PC-9 (cell line): ENCODE results near the gene SMTNL1. TPM values are rescaled to one million over a fixed set of nuclear protein-coding genes. Genes with fewer than 3 reads are reported as not detected.

ENCODE experiments used
- BruUV-seq: library from RNA; stranded (reverse); fragments of 400-500 nt; replicated peaks from 2 replicates; lab custom pipeline; 2021; lab: Mats Ljungman, UMichigan
- CTCF ChIA-PET: fragments of 300-600 bp; sonication (Branson Sonifier 250); formaldehyde crosslinking; loops from one replicate; lab custom pipeline; 2022; ENCODE audit warnings: antibody characterized with exemption; lab: Charles Lee
- POLR2A ChIA-PET: fragments of 300-600 bp; sonication (Branson Sonifier 250); formaldehyde crosslinking; loops from one replicate; lab custom pipeline; 2022; ENCODE audit warnings: antibody characterized with exemption; ENCODE audit not compliant: unreplicated experiment; lab: Charles Lee
- DNase-seq, 2 experiments: peaks; one replicate each; pipeline versions ENCODE4 v3.0.0 to v3.0.0-alpha.2; 2015 to 2022; ENCODE audit warnings: mixed read lengths in 1 of 2
- H2AFZ ChIP-seq: fragments of 200-600 bp; sonication (generic); 2 replicates; pipeline ENCODE4 v1.8.1; 2017; ENCODE audit warnings: antibody characterized with exemption
- H3F3A ChIP-seq: fragments of 200-600 bp; sonication (generic); 2 replicates; pipeline ENCODE4 v1.8.1; 2017; ENCODE audit warnings: antibody characterized with exemption, mild to moderate bottlenecking, low read depth; ENCODE audit not compliant: insufficient read depth
- H3K27ac ChIP-seq: fragments of 200-600 bp; sonication (generic); 2 replicates; pipeline ENCODE4 v1.6.1; 2016; ENCODE audit warnings: mixed run types
- H3K27me3 ChIP-seq: fragments of 200-600 bp; sonication (generic); 2 replicates; pipeline ENCODE4 v1.6.1; 2016; ENCODE audit warnings: low read depth, mixed run types; ENCODE audit not compliant: insufficient read depth
- H3K36me3 ChIP-seq: fragments of 200-600 bp; sonication (generic); 2 replicates; pipeline ENCODE4 v1.6.1; 2016; ENCODE audit warnings: low read depth, mixed run types
- H3K4me1 ChIP-seq: fragments of 200-600 bp; sonication (generic); replicated peaks from 2 replicates; pipeline ENCODE4 v1.6.1; 2016; ENCODE audit warnings: mixed run types; ENCODE audit not compliant: insufficient read depth
- H3K4me2 ChIP-seq: fragments of 200-600 bp; sonication (generic); 2 replicates; pipeline ENCODE4 v1.6.1; 2017; ENCODE audit warnings: mixed run types
- H3K4me3 ChIP-seq: fragments of 200-600 bp; sonication (generic); 2 replicates; pipeline ENCODE4 v1.6.1; 2016; ENCODE audit warnings: mixed run types
- H3K79me2 ChIP-seq: fragments of 200-600 bp; sonication (generic); 2 replicates; pipeline ENCODE4 v1.6.1; 2017; ENCODE audit warnings: low read depth, mixed run types
- H3K9me2 ChIP-seq: fragments of 200-600 bp; sonication (generic); 2 replicates; pipeline ENCODE4 v1.8.1; 2017; ENCODE audit warnings: mild to moderate bottlenecking; ENCODE audit not compliant: insufficient read depth
- H3K9me3 ChIP-seq: fragments of 200-600 bp; sonication (generic); 2 replicates; pipeline ENCODE4 v1.8.1; 2016; ENCODE audit warnings: low read depth; ENCODE audit not compliant: insufficient read depth
- H4K20me1 ChIP-seq: fragments of 200-600 bp; sonication (generic); 2 replicates; pipeline ENCODE4 v1.8.1; 2017; ENCODE audit not compliant: insufficient read depth
- CTCF ChIP-seq: fragments of 200-600 bp; sonication (generic); conservative IDR thresholded peaks from 2 replicates; pipeline ENCODE4 v1.6.1; 2017; ENCODE audit warnings: mixed run types, antibody characterized with exemption, mild to moderate bottlenecking, moderate library complexity
- EZH2 ChIP-seq: fragments of 200-600 bp; sonication (generic); IDR thresholded peaks from 2 replicates; pipeline ENCODE4 v1.8.0; 2017; ENCODE audit warnings: antibody characterized with exemption, low read depth
- intact Hi-C: fragments of 100-400 bp; cut with micrococcal nuclease; formaldehyde crosslinking; loops from one replicate; pipeline ENCODE4 v1.10.0; 2022; ENCODE audit not compliant: unreplicated experiment
- total RNA-seq: library from RNA; stranded (reverse); gene quantifications from 2 replicates; pipeline ENCODE4 v1.2.3, GENCODE V29; 2021

The SMTNL1 gene
- total RNA-seq, 1 experiment from 2014 or later = not detected

- Histone ChIP-seq H3F3A (peaks cover 27% of the 10 kb centered on the region), H3K4me1 (peaks cover 37% of the 10 kb centered on the region), H3K4me3 (no peak overlapping the region), H3K27me3 (no peaks in the 10 kb centered on the region), H3K4me2 (no peak overlapping the region), H4K20me1 (no peaks in the 10 kb centered on the region), H3K9me2 (no peaks in the 10 kb centered on the region), H3K27ac (no peak overlapping the region), H3K79me2 (no peaks in the 10 kb centered on the region), H3K36me3 (no peaks in the 10 kb centered on the region), H2AFZ (no peak overlapping the region), H3K9me3 (no peaks in the 10 kb centered on the region)
- CTCF ChIA-PET = no interaction called here
- TF ChIP-seq CTCF (no peak), EZH2 (no peak)
- POLR2A ChIA-PET = no interaction called here
- BruUV-seq = no TSS peak
- DNase-seq = no peak
- intact Hi-C loops = no loop called here
These were observed 32.9 kb upstream of the SMTNL1 start for GRCh38 chr11:57504511-57504910.

- Histone ChIP-seq H3K4me3 (no peak overlapping the region), H3K27ac (no peak overlapping the region), H3K4me1 (peaks cover 21% of the 10 kb centered on the region), H3K4me2 (no peak overlapping the region), H3K9me2 (no peaks in the 10 kb centered on the region), H3F3A (peaks cover 19% of the 10 kb centered on the region), H2AFZ (no peak overlapping the region), H3K36me3 (no peaks in the 10 kb centered on the region), H3K9me3 (no peaks in the 10 kb centered on the region), H3K27me3 (no peaks in the 10 kb centered on the region), H3K79me2 (no peaks in the 10 kb centered on the region), H4K20me1 (no peaks in the 10 kb centered on the region)
- TF ChIP-seq EZH2 (no peak), CTCF (no peak)
- intact Hi-C loops = no loop called here
- POLR2A ChIA-PET = interaction anchor here (1.0 kb wide), 1 partner anchor 195 kb away, joined by 9 read pairs; no protein-coding TSS in a partner anchor
- no TSS peak for BruUV-seq
- no peak for DNase-seq
- CTCF ChIA-PET = no interaction called here
These were observed 30.9 kb upstream of the SMTNL1 start for GRCh38 chr11:57506522-57506921.

- no peaks in the 10 kb centered on the region for H4K20me1 ChIP-seq
- H3K4me1 ChIP-seq = peaks cover 5% of the 10 kb centered on the region; the same call in 1 of the 2 replicates
- no peak overlapping the region for H3K27ac ChIP-seq
- H3K4me3 ChIP-seq = no peak overlapping the region
- intact Hi-C loops = no loop called here
- no TSS peak for BruUV-seq
- TF ChIP-seq EZH2 (no peak), CTCF (no peak)
- POLR2A ChIA-PET = no interaction called here
- H3K79me2 ChIP-seq = no peaks in the 10 kb centered on the region
- no peaks in the 10 kb centered on the region for H3K27me3 ChIP-seq
- no peak overlapping the region for H3K4me2 ChIP-seq
- H3K9me3 ChIP-seq = no peaks in the 10 kb centered on the region
- CTCF ChIA-PET = interaction anchor here (0.6 to 0.7 kb wide), 2 partner anchors 11 to 50 kb away, joined by 4 read pairs; no protein-coding TSS in a partner anchor
- no peaks in the 10 kb centered on the region; the same call in 1 of the 2 replicates for H3F3A ChIP-seq
- H3K36me3 ChIP-seq = no peaks in the 10 kb centered on the region
- H2AFZ ChIP-seq = no peak overlapping the region
- H3K9me2 ChIP-seq = no peaks in the 10 kb centered on the region
- no peak for DNase-seq
These were observed 28.8 kb upstream of the SMTNL1 start for GRCh38 chr11:57508341-57509170.
